GM19455 (cell line): ENCODE data around the gene ICA1.
A peak's percentile ranks its signal among the peaks of the same experiment; 100 is the strongest.

Source experiments
- ATAC-seq: cut with Tn5 transposase; IDR thresholded peaks from one replicate; pipeline ENCODE4 v1.9.1; 2021; ENCODE audit not compliant: unreplicated experiment

ICA1 gene

DNA sequence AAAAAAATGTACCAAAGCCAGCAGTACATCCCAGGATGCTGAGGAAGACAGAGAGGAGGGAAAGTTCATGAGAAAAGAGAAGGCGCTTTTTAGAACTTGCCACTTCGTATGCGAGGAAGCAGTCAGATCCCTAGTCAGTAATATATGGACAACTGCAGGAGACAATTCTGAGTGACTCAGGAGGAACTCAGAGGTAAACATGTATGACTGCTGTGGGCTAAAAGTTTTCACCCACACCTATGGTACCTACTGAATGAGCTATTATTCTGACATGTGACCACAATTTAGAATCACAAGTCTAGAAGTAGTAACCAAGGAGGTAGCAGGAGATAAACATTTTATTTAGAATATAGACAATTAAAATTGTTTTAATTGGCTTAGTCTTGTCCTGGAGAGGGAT is 126.5 kb downstream of the ICA1 start:
- no peak for ATAC-seq

DNA sequence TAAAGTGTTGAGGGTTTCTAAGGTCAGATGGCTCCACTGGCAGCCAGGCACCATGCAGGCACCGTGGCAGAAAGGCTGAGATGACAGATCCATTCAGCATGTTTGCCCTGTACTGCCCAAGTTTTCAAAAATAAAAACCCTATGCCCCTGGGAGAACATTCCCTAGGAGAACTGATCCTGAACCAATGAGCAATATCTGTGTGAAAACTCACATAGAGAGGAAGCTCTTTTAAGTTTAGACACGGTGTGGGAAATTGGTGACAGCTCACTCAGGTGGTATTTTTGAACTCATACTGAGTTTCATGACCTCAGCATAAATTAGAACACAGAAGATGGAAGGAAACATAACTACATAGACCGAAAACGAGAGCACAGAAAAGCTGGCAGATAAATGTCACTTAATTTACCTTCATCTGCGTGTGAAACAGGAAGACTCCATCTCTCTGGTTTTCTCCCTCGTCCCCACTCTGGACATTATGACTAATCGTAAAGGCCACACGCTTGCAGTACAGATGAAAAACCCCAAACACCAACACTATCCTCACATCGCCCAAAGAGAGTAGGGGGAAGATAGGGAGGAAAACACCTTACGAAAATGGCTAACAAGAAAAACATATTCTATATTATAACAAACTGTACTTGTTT is 127.8 kb downstream of the ICA1 start:
- peak; percentile 74 for ATAC-seq

DNA sequence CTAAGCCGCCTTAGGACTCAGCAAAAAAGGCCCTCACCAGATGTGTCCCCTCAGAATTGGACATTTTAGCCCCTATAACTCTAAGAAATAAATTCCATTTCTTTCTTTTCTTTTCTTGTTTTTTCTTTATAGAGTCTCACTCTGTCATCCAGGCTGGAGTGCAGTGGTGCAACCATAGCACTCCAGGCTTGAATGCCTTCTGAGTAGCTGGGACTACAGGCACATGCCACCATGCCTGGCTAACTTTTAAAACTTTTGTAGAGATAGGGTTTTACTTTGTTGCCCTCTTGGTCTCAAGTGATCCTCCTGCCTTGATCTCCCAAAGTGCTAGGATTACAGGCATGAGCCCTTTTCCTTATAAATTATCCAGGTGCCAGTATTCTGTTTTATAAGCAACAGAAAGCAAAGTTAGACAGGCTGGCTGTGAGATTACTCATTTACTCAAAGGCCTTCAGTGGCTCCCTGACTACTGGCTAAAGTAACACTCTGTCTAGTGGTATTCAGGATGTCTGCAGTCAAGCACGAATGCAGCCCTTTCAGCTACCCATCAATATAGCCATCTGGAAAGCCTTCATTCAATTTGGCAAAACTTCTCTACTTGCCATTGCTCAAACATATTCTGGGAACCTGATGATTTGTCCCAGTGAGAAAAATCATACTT is 128.6 kb downstream of the ICA1 start:
- no peak for ATAC-seq

DNA sequence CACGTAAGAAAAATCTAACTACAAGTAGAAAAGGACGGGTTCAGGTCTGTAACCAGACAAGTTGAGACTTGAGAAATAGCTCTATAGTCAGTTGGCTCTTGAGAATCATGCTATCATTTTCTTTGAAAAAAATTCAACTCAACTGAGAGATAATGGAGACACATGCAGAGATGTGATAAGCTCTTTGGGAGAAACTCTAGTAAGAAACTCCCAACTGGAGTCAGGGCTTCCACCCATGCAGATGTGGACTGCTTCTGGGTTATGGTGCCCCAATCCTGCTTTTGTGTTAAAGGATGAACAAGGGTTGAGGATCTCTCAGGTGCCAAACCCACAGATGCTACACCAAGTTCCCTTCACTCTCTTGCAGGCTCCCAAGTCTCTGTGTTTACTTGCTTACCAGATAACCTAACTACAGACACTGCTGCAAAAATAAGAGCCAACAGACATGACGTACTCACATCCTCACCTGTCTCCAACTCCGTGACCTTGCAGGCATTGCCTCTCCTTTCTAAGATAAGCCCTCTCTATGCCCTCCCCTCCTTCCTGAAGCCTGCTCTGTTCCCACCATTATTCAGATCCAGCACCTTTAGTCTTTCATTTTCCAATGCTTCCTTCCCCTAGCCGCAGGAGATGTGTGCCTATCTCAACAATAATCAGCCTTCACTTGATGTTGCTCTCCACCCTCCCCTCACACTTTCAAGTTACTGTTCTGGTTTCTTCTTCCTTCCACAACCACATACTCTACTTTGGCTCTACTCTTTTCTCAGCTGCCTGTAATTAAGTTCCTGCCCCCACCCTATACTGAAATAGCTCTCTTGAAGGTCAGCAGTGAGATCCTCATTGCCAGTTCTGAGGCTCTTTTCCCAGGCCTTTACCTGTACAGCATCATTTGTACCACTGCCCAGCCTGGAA is 130.0 kb downstream of the ICA1 start:
- peak; percentile 62 for ATAC-seq

DNA sequence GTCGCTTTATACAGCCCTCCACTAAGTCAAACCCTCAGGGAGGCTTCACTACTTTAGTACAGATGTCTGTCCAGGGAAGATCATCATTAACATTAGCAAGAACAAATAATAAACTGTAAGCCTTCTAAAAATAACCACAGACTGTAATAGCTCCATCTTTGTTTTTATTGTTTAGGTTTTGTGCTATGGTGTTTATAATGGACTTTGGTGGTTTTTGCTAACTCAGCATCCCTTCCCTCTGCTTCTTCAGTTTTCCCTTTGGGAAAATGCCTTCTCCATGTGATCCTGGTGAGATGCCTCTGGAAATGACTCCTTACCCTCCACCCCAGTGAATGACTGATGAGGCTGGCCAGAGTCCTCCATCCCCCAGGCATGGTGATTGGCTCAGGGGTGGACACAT is 131.3 kb downstream of the ICA1 start:
- ATAC-seq = no peak

DNA sequence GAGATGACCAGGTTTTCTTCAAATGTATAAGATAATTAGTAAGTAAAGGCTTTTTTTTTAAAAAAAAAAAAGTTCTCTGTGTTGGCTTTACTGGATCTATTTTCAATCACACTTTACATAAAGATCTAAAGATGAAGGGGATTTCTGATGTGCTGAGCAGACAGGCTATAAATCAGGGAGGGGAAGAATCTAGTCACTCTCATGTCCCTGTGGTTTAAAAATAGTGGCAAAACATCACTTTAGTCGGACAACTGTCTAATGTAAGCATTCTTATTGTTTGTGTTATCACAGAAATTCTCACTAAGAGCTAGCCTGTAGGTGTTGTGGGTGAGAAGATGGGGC is 132.7 kb downstream of the ICA1 start:
- ATAC-seq = no peak

DNA sequence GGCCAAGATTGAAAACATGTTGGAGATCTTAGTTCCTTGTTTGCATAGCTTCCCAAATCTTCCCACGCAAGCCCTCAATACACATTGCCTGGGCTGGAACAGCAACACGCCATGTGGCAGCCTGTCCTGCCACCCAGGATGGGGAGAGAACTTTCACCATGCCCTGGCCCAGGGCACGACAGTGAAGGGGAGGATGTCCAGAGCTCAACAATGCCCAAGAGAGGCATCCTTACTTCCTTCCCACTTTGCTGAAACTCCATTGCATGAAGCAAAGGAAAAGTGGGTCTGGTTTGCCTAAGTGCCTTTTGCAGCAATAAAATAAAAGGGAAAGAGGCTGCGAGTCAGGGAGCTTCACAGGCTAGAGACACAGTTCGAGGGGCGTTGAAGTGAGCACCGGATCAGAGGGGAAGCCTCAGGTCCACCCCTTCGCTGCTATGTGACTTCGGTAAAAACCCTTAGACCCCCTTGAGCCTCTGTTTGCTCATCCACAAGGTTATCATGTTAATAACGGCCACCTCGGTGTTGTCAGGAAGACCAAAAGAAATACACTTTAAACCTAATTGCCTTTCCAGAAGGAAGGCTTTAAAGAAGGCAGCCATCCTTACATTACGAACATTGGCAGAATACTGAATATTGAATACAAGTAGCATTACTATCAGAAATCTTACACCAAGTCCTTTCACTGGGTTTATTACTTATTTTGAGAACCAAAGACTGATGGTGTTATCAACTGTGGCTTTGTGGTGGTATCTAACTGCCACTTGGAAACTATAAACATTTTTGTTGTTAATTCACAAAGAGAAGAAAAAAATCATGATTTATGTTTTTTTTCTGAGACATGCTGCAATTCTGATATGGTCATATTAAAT is 133.3 kb downstream of the ICA1 start:
- ATAC-seq = no peak

DNA sequence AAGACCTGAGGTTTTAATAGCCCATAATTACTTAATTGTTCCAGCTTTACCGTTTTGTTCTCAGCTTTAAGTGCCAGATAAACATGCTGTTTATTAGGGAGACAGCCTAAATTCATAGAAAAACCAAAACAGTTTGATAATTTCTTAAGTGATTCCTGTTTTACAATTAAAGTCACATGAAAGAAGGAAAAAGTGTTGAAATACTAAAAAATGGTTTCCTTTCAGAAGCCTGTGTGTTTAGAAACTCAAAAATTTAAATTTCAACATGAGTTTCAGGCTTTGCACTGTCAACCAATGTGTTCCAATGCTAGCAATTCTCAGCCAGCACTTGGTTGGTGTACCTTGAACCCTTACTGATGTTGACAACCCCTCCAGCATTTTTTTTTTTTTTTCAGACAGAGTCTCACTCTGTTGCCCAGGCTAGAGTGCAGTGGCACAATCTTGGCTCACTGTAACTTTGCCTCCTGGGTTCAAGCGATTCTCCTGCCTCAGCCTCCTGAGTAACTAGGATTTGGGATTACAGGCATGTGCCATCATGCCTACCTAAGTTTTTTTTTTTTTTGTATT is 135.3 kb downstream of the ICA1 start:
- ATAC-seq = no peak

DNA sequence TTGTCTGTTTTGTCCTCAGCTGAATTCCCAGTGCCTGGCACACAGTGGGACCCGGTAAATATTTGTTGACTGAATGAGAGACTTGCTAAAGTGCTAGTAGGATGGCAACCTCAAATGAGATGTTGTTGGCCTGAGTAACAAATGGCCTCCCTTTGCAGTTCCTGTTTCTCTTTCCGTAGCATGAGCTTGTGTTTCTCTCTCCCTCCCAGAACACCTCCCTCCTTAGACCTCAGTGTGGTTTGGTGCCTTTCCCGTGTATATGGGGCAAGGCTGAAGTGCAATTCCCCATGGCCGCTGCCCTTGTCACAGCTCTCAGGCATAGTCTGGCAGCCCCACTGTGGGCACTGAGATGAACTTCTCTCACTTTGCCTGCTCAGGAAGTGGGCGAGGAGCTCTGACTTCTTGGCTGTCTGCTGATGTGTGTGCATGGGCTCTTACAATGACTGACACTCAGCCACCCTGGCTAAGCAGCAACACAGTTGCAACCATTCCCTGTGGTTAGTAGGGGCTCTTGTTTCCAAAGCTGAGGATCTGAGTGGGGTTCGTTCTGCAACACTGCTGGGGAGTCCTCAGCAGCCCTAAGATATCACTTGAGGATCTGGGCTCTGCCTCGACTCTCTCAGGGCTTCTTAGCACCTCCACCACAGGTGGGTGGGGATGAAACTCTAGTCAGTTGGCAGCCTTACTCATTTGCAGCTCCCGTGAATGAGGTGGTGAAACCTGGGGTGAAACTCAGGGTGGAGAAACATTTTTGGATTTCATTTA is 136.1 kb downstream of the ICA1 start:
- peak; percentile 83 for ATAC-seq

DNA sequence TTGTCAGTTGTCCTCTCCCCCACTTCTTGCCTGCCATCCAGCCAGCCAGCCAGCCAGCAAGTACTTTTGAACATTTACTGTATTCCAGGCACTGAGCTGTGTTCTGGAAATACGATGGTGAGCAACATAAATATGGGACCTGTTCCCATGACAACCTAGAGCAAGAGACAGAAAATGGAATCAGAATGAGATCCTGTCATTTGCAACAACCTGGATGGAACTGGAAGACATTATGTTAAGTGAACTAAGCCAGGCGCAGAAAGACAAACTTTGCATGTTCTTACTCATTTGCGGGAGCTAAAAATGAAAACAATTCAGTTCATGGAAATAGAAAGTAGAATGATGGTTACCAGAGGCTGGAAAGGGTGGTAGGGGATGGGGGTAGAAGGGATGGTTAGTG is 140.7 kb downstream of the ICA1 start:
- ATAC-seq = no peak

DNA sequence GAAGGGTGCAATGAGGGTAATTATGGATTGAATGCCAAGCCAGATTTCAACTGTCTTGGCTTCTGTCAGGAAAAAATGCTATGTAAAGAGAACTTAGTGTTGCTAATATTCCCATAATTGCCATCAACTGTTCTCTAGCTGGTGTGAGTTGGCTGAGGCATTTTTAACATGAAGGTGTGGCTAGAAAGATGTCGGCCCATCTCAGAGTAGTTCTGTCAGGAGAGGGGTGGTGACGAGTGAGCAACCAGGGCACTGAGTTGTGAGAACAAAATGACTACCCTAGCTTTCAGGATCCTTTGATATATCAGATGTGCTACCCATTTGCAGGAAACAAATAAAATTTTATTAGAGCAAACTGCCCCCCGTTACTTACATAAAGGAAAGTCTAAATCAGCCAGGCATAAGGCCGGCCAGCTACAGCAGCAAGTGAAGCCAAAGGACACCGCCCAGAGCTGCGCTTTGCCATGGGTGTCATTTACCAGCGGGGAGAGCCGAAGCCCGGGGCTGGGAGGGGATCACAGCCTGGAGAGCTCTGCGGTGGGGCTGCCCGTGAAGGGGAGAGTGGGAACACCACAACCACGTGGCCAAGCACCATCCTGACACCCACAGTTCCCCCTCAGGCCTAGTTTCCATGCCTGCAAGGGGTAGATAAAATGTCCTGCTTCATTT is 141.4 kb downstream of the ICA1 start:
- ATAC-seq = no peak

DNA sequence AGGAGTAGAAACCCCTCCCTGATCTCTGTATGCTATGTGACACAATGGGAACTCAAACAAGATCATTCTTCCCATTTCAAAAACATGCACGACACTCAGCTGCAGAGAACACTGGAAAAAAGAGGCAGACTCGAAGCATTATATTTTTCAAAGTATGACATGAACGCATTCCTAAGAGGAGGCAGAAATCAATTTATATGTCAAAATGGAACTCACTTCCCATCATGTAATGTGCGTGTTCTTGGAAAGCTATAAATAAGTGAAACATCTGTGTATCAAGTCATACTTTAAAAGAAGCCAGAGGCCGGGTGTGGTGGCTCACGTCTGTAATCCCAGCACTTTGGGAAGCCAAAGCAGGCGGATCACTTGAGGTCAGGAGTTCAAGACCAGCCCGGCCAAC is 142.7 kb downstream of the ICA1 start:
- no peak for ATAC-seq

DNA sequence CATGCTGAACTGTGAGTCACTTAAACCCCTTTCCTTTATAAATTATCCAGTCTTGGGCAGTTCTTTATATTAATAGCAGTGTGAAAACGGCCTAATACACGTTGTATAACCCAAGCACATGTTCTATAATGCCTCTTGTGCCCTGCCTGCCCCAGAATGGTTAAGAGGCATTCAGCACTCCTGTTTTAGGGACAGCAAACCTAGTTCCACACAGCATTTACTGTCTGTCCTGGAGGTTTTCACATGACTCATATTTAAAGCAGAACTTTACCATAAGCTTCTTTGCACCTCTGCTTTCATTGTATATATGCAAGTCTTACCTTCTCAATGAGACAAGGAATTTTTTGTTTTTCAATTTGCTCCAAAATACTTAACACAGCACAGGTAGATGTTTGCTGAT is 144.8 kb downstream of the ICA1 start:
- no peak for ATAC-seq

DNA sequence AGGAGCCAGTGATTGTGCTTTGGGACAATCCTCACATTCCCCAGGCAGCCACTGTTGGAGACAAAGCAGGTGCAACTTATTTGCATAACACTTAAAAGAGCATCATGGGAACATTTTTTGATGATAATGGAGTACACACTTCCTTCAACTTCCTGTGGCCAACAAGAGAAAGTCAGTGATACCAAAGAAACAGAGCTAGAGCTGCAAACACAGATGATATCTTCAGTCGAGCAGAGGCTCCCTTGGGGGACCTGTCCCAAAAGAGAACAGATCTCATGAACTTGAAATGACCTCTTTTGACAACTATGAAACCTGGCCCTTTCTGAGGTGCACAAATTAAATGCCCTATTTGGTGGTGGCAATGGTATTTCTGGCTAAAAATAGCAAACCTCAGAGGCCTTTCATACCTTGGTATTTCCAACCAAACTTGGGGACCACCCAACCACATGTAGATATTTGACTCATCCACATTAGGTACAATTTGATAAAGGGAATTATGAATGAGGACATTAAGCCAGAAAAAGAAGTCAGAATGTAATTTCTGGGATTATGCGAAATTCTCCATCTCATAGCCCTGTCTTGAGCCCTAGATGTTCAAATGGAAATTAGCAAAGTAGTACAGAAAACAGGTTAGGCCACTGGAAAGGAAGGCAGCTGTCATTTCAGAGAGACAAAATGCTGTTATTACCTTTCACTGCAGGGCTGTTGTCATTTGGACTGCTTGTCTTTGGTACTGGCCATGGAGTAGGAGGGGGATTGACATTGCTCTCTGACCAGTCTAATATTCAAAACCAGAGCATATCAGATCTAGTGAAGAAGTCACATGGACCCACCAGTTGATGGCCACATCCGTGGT is 146.2 kb downstream of the ICA1 start:
- peak; percentile 82 for ATAC-seq

DNA sequence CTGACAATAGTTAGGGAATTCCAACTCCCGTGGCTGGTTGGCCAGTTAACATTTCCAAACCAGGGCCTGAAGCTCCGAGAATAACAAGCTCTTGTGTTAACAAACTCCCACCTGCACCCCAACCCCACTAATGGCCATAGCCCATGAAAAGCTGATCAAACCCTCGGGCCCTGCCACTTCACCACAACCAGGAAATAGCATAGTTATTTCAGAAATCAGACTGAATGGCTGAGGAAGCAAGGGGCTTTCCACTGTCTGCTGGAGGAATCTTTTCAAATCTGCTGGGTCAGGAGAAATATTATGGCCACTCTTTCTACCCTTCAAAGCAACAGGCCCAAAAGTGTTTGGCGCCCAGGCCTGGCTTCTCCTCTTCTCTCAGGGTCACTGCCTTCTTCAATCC is 147.8 kb downstream of the ICA1 start:
- ATAC-seq = no peak

DNA sequence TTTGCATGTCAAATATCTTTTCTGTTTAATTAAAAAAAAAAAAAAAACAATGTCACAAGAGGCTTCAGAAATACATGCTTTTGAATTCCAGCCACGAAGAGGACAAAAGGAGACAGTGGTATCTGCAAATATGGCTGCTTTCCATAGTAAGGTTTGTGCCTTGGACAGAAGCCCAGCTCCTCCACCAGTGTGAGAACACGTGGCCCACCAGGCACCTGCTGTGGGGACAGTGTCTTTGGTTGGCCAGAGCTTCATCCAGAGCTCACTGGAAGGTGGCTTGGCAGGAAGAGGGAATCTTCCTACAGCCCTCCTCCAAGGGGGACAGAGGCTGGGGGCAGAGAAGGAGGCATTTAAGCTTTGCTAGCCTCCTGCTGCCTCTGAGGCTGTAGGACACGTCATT is 148.8 kb downstream of the ICA1 start:
- ATAC-seq = no peak

DNA sequence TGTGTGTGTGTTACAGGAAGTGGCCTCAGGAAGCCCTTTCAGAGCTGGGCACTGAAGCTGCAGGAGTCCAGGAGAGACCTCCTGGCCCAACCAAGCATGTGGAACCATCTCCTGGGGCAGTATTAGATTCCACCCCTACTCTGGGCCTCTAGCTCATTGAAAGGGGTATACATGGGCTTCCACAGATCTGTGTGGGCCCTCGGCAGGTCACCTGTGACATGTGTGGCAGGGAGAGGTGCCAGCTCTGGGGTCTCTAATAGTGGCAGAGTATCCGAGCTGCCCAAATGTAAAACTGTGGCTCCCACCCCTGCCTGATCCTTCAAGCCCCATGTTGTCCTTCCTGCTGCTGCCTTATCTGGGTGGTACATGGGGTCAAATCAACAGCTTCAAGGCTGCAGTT is 149.3 kb downstream of the ICA1 start:
- no peak for ATAC-seq

DNA sequence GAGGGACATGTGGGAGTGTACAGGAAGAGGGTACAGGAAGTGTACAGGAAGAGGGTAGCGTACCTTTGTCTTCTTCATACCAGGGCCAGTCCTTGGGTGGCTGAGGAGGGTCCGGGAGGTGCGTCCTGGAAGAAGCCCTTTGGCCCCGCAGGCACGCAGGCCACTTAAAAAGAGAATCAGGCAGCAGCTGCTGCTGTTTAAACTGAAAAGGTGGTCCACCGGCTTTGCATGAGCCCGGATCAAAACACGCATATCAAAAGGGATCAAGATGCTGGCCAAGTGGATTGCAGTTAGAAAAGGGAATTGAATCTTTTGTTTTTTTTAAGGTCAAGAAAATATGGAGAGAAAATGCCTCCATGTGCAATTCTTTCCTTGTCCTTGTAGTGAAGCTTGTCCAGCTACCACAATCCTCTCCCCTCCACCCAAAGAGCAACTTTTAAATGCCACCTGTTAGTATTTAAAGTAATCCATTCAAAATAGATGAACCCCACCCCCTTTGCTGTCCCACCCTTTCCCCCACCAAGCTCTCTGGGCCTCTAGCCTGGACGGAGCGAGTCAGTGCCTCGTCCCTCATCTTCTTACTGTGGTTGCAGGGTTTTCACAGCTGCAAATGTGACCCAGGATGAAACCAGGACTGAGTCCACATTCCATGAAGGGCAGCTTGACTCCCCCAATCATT is 150.5 kb downstream of the ICA1 start:
- no peak for ATAC-seq
